GM12874 (cell line): ENCODE results near the gene SLC44A5.

Experiments used
- TF ChIP-seq, protein P1 (sequence below): IDR thresholded peaks from 2 replicates; pipeline ENCODE4 v1.5.1; 2011; ENCODE audit warnings: low read depth, mild to moderate bottlenecking, control low read depth, low read length, moderate library complexity; ENCODE audit not compliant: insufficient read depth

Gene SLC44A5

DNA sequence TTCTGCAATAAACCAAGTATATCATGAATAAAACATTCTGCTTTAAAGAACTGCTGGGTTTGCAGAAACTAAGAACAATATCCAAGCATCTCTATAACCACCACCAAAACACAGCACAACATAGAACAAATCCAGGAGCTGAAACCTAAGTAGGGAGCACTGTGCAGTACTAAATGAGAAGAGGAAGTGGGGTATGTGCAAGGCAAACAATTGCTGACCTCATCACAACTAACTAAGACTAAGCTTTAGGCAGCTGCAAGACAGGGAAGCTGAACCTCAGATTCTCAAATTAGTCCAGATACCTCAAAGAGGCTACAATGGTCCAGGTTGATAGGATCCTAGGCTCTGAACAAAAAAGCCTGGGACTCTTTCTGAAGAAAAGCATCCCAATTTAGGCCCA is 172.6 kb downstream of the SLC44A5 start:
- TF ChIP-seq, protein P1, sequence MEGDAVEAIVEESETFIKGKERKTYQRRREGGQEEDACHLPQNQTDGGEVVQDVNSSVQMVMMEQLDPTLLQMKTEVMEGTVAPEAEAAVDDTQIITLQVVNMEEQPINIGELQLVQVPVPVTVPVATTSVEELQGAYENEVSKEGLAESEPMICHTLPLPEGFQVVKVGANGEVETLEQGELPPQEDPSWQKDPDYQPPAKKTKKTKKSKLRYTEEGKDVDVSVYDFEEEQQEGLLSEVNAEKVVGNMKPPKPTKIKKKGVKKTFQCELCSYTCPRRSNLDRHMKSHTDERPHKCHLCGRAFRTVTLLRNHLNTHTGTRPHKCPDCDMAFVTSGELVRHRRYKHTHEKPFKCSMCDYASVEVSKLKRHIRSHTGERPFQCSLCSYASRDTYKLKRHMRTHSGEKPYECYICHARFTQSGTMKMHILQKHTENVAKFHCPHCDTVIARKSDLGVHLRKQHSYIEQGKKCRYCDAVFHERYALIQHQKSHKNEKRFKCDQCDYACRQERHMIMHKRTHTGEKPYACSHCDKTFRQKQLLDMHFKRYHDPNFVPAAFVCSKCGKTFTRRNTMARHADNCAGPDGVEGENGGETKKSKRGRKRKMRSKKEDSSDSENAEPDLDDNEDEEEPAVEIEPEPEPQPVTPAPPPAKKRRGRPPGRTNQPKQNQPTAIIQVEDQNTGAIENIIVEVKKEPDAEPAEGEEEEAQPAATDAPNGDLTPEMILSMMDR, result no peak

DNA sequence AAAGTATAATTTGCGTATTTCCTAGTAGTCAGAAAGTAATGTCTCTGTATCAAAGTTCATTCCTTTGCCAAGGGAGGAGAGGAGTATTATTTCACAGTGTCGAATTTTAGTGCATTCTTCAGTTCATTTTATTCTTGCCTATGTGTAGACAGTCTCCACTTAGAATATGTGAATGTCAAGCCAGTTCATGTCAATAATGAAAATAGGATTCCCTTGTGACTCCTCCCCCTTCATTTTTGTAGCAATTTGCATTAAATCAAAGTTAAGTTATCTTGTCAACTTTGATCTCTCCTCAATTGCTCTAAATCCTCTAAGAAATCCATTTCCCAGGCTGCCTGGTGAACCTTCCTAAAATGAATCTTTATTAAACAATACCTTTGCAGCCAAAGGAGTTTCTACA is 179.1 kb downstream of the SLC44A5 start:
- TF ChIP-seq, protein P1, result no peak

DNA sequence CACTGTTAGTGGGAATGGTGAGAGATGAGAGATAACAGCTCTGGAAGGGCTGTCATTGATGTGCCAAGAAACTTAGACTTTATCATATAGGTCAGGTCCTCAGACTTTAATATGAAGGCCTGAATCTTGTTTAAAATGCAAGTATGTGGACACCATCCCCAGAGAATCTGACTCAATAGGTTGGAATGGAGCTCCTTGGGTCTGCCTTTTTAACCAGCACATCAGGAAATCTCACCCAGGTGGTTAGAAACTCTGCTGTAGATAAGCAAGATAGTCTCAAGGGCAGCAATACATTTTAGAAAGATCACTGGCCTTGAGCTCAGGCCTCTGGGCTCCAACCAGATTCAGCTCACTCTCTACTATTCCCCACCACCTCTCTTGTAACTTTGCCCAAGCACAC is 180.4 kb downstream of the SLC44A5 start:
- TF ChIP-seq, protein P1, result no peak

GRCh38 chr1:75426688-75427087 is 184.2 kb downstream of the SLC44A5 start:
- TF ChIP-seq, protein P1, result no peak

- TF ChIP-seq, protein P1, result no peak
Measured at GRCh38 chr1:75425001-75425650, 185.8 kb downstream of the SLC44A5 start.

DNA sequence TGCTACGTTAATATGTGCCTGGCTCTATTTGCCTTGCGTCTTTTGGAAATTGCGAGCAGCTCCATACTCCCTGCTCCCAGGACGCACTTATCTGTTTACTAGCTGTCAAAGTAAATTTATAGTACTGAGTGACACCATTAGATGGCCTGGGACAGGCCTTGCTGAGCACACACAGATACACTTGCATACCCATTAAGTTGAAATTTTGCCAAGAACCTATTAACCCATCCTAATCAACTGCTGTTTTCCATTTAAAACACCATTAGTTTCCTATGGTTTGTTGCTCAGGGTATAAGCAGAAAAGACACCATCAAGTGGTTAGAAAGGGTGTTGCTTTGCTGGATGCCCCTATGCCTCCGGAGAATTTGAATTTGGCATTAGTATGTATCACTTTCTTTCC is 187.3 kb downstream of the SLC44A5 start:
- TF ChIP-seq, protein P1, result no peak

GRCh38 chr1:75423136-75423535 is 187.8 kb downstream of the SLC44A5 start:
- TF ChIP-seq, protein P1, result no peak
